ENCODE results near the gene RNF222.

GRCh38 chr17:8362651-8363332 lies 34.8 kb downstream of the RNF222 start:
- TF ChIP-seq CTCF (IDR thresholded peaks at IDR 0.05; ENCODE audit: insufficient read depth, low read depth, low read length): no peak
- TF ChIP-seq EZH2 (IDR thresholded peaks at IDR 0.05; ENCODE audit: insufficient read depth, low read length): no peak
